ENCODE measurements around the gene PRSS57. TPM values are rescaled to one million over a fixed set of nuclear protein-coding genes. Genes with fewer than 3 reads are reported as not detected.

PRSS57 gene
- total and polyA plus RNA-seq, 2 experiments from 2014 or later = not detected

DNA sequence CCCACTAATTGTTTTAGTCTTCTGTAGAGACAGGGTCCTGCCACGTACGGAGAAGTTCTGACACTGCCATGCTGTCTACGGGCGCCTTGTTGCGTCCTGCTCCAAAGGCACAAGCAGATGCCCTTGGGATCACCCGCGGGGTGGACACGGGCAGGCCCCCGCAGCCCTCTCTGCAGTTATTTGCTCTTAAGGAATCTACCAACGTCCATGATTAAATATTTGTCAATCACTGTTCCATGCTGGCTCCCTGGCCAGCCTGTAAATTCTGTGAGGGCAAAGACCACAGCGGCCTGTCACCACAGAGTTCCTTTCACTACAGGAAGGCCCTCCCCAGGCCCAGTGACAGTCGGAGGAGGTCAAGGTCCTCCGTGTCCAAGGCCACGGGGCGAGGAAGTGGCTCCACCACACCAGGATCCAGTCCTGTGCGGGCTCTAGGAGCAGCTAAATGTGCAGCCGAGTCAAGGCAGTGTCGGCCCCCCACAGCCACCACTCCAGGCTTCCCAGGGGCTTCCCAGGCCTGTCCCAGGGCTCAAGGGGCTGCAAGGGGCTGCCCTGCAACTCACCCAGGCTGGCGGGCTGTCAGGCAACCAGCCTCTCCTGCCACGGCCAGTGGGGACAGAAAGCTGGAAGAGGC is 34.3 kb downstream of the PRSS57 start:
- Histone ChIP-seq H3K4me1 (ENCODE audit: low read depth) (peaks cover 8% of the 10 kb centered on the region), H3K27ac (peak overlapping the region; percentile 82), H3K36me3 (no peaks in the 10 kb centered on the region), H3K27me3 (no peaks in the 10 kb centered on the region), H3K9me3 (ENCODE audit: low read depth) (no peaks in the 10 kb centered on the region), H3K4me3 (no peak overlapping the region)
- TF ChIP-seq, protein P1, sequence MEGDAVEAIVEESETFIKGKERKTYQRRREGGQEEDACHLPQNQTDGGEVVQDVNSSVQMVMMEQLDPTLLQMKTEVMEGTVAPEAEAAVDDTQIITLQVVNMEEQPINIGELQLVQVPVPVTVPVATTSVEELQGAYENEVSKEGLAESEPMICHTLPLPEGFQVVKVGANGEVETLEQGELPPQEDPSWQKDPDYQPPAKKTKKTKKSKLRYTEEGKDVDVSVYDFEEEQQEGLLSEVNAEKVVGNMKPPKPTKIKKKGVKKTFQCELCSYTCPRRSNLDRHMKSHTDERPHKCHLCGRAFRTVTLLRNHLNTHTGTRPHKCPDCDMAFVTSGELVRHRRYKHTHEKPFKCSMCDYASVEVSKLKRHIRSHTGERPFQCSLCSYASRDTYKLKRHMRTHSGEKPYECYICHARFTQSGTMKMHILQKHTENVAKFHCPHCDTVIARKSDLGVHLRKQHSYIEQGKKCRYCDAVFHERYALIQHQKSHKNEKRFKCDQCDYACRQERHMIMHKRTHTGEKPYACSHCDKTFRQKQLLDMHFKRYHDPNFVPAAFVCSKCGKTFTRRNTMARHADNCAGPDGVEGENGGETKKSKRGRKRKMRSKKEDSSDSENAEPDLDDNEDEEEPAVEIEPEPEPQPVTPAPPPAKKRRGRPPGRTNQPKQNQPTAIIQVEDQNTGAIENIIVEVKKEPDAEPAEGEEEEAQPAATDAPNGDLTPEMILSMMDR (IDR thresholded peaks at IDR 0.05; ENCODE audit: low read depth, low read length) = no peak
- DNase-seq (ENCODE audit: low read depth in 1 of 2, low spot score in 1 of 2) = no peak

DNA sequence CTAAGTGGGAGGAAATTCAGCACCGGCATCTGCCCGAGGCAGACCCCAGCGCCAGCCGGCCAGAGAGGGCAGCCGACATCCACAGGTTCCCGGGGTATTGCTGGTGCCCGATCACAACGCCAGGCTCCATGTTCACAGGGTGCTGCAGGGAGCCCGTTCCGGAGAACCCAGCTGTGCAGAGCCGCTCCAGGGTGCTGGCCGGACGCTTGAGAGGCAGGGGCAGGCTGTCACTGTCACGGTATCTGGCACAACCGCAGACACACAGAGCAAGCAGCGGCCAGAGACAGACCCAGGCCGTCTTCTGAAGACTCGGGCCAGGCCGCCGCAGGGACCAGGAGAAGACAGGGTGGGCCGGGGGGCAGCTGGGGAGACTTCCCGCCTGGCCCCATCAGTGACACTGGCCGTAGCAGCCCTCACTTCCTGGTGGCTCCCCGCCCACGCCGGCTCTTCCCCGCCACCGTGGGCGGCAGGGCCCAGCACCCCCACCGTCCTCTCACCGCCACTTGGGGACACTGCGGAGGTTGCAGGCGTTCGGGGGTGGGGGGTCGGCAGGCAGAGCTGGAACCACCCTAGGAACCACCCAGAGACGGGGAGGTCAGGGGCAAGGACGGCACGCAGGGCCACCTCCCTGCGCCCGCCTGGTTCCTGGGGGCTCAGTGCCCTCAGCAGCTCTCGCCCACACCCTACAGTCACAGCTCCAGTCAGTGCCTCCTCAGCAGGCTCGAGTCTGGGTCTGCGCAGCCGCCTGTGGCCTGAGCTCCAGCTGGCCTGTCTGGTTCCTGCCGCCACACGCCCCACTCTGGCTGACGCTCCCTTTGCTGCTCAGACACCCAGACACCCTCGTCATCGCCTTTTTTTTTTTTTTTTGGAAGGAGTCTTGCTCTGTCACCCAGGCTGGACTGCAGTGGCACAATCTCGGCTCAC is 36.1 kb downstream of the PRSS57 start:
- peak in 1 of 2 donors; percentile 29 for DNase-seq (ENCODE audit: low read depth in 1 of 2, low spot score in 1 of 2)
- TF ChIP-seq, protein P1 (IDR thresholded peaks at IDR 0.05; ENCODE audit: low read depth, low read length) = no peak
- Histone ChIP-seq H3K9me3 (ENCODE audit: low read depth) (no peaks in the 10 kb centered on the region), H3K27ac (no peak overlapping the region), H3K4me3 (no peak overlapping the region), H3K27me3 (no peaks in the 10 kb centered on the region), H3K4me1 (ENCODE audit: low read depth) (peaks cover 8% of the 10 kb centered on the region), H3K36me3 (no peaks in the 10 kb centered on the region)

DNA sequence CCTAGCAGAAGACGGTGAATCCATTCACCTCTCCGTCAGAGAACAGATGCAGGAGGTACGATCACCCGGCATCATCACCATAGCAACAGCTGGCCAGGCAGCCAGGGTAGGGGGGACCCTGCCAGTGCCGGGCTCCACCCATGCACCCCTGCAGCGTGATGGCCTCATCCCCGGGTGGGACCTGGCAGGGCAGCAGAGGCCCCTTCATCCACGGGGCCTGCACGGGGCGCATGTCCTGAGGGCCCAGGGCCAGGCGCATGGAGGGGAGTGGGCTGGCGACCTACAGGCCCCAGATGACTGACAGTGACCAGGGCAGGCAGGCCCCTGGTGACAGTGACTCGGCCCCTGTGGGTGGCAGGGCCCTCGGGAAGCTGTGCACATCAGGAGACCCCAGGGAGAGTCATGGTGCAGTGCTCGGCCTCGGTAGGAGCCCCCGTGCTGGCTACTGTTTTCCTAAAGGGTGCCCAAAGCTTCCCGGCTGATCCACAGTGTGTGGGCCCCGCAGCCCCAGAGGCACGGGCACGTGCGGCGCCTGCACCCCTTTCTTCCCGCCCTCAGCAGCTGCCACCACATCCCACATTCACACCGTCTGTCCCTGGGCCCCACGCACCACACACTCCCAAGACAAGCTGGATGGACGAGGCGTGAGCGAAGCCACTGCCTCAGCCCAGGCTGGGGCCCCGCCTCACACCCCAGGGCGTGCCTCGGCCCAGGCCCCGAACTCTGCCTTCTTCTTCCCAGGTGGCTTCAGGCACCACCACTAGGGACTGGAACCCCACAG is 37.0 kb downstream of the PRSS57 start:
- DNase-seq (ENCODE audit: low read depth in 1 of 2, low spot score in 1 of 2) = no peak
- no peaks in the 10 kb centered on the region for H3K36me3 ChIP-seq
- no peak overlapping the region for H3K27ac ChIP-seq
- H3K4me1 ChIP-seq (ENCODE audit: low read depth) = peaks cover 8% of the 10 kb centered on the region
- TF ChIP-seq, protein P1 (IDR thresholded peaks at IDR 0.05; ENCODE audit: low read depth, low read length) = no peak
- no peaks in the 10 kb centered on the region for H3K9me3 ChIP-seq (ENCODE audit: low read depth)
- H3K4me3 ChIP-seq = no peak overlapping the region
- H3K27me3 ChIP-seq = no peaks in the 10 kb centered on the region

DNA sequence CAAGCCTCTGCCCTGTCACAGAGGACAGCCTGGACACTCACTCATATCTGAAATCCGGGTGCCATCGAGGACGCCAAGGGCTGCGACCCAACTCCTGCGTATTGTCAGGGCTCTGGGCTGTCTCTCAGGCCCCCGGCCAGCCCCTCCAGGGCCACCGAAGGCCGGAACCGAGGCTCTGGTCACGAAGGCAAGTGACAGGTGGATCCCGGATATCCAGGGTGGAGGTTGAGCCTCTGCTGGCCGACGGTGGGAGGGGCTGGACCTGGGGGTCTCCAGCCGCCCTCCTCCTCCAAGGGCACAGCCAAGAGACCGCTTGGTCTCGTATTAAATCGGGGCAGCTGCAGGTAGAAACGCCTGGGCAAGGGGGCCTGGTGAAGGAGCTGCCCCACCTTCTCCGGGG is 37.6 kb downstream of the PRSS57 start:
- H3K4me3 ChIP-seq = no peak overlapping the region
- no peaks in the 10 kb centered on the region for H3K27me3 ChIP-seq
- H3K27ac ChIP-seq = no peak overlapping the region
- DNase-seq (ENCODE audit: low read depth in 1 of 2, low spot score in 1 of 2) = no peak
- H3K4me1 ChIP-seq (ENCODE audit: low read depth) = peaks cover 8% of the 10 kb centered on the region
- TF ChIP-seq, protein P1 (IDR thresholded peaks at IDR 0.05; ENCODE audit: low read depth, low read length) = no peak
- H3K36me3 ChIP-seq = no peaks in the 10 kb centered on the region
- no peaks in the 10 kb centered on the region for H3K9me3 ChIP-seq (ENCODE audit: low read depth)

DNA sequence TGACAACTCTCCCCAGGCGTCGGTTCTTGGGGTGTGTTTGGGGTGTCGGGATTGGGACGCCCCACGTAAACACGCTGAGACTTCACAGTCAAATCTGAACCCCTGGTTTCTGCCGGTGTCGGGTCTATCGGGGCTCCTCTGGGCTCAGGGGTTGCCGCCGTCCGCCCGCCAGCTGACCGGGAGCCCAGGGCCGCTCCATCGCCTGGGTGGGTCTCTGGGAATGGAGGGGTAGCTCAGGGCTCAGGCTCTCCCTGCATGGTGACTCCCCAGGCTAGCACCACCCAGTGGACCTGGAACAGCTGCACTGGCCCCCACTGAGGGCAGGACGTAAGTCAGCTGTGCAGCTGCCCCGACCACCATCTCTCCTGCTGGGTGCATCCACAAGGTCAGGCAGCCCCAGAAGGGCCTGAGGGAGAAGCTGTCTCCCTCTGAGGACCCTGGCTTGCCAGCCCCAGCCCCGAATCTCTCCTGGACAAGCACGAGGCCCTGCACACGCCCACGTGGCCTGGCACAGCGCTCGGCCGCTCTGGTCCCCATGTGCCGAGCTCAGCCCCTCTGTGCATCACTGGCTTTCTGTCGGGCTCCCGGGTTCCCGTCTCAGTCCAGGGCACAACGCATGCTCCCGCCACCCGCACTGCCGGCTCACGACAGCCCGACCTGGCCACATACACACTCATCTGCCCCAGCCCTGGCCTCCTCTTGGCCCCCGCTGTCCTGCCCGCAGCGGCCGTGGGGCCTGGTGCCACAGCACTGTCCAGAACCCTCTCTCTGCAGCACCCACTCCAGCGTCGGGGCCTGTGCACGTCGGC is 38.3 kb downstream of the PRSS57 start:
- TF ChIP-seq, protein P1 (IDR thresholded peaks at IDR 0.05; ENCODE audit: low read depth, low read length) = no peak

More for the DNA sequence above, 38.3 kb downstream of the PRSS57 start:
- Histone ChIP-seq H3K9me3 (ENCODE audit: low read depth) (no peaks in the 10 kb centered on the region), H3K4me1 (ENCODE audit: low read depth) (peaks cover 8% of the 10 kb centered on the region), H3K36me3 (peaks cover under 1% of the 10 kb centered on the region), H3K27me3 (no peaks in the 10 kb centered on the region), H3K27ac (no peak overlapping the region), H3K4me3 (no peak overlapping the region)
- no peak for DNase-seq (ENCODE audit: low read depth in 1 of 2, low spot score in 1 of 2)
